GM19025 (cell line): Measurements from ENCODE around the gene CADM2.
"Not testable (repeated sequence)": the region's sequence is repeated elsewhere in the genome, so short reads cannot be mapped to it uniquely, and the experiment has no call there.

ENCODE experiments used
- ATAC-seq: cut with Tn5 transposase; IDR thresholded peaks from one replicate; pipeline ENCODE4 v1.9.1; 2021; ENCODE audit warnings: mild to moderate bottlenecking, low read depth, moderate library complexity; ENCODE audit not compliant: unreplicated experiment

The CADM2 gene

GRCh38 chr3:85605066-85605465 is 646.3 kb downstream of the CADM2 start:
- ATAC-seq: no peak

GRCh38 chr3:85626662-85627061 is 667.9 kb downstream of the CADM2 start:
- no peak for ATAC-seq

GRCh38 chr3:85627932-85628331 is 669.1 kb downstream of the CADM2 start:
- ATAC-seq: no peak

- no peak for ATAC-seq
These were observed 672.3 kb downstream of the CADM2 start for GRCh38 chr3:85631070-85631469.

GRCh38 chr3:85632921-85633320 is 674.1 kb downstream of the CADM2 start:
- ATAC-seq: no peak

GRCh38 chr3:85652360-85652759 is 693.6 kb downstream of the CADM2 start:
- ATAC-seq: no peak

GRCh38 chr3:85660451-85660850 is 701.7 kb downstream of the CADM2 start:
- no peak for ATAC-seq

- ATAC-seq: no peak
These were observed 703.7 kb downstream of the CADM2 start for GRCh38 chr3:85662462-85662861.

GRCh38 chr3:85667744-85668143 is 709.0 kb downstream of the CADM2 start:
- no peak for ATAC-seq

GRCh38 chr3:85670634-85671205 is 711.9 kb downstream of the CADM2 start:
- no peak for ATAC-seq

GRCh38 chr3:85672761-85673160 is 714.0 kb downstream of the CADM2 start:
- no peak for ATAC-seq

GRCh38 chr3:85678713-85679112 is 719.9 kb downstream of the CADM2 start:
- ATAC-seq: no peak

GRCh38 chr3:85681906-85682305 is 723.1 kb downstream of the CADM2 start:
- ATAC-seq: no peak

- ATAC-seq: no peak
These were observed 732.4 kb downstream of the CADM2 start for GRCh38 chr3:85691196-85691595.

GRCh38 chr3:85697156-85697555 is 738.4 kb downstream of the CADM2 start:
- ATAC-seq: no peak

GRCh38 chr3:85706130-85706529 is 747.3 kb downstream of the CADM2 start:
- no peak for ATAC-seq

- not testable (repeated sequence) for ATAC-seq
These were observed 749.5 kb downstream of the CADM2 start for GRCh38 chr3:85708325-85708724.

GRCh38 chr3:85709346-85709892 is 750.6 kb downstream of the CADM2 start:
- ATAC-seq: no peak

GRCh38 chr3:85710490-85710889 is 751.7 kb downstream of the CADM2 start:
- no peak for ATAC-seq

- no peak for ATAC-seq
These were observed 762.8 kb downstream of the CADM2 start for GRCh38 chr3:85721409-85722145.

GRCh38 chr3:85725809-85726208 is 767.0 kb downstream of the CADM2 start:
- ATAC-seq: no peak

GRCh38 chr3:85726241-85726640 is 767.5 kb downstream of the CADM2 start:
- ATAC-seq: no peak
